OCI-LY7 (cell line): ENCODE data around the gene BPIFA2. TPM values are rescaled to one million over a fixed set of nuclear protein-coding genes. Genes with fewer than 3 reads are reported as not detected.
"Not testable (repeated sequence)": the region's sequence is repeated elsewhere in the genome, so short reads cannot be mapped to it uniquely, and the experiment has no call there.

Experiments
- BruUV-seq: library from RNA; stranded (reverse); fragments of 400-500 nt; replicated peaks from 2 replicates; lab custom pipeline; 2021; lab: Mats Ljungman, UMichigan
- CTCF ChIA-PET: fragments of 300-600 bp; sonication (Branson Sonifier 250); formaldehyde crosslinking; loops from one replicate; lab custom pipeline; 2022; ENCODE audit warnings: antibody characterized with exemption; ENCODE audit not compliant: unreplicated experiment; lab: Charles Lee
- POLR2A ChIA-PET: fragments of 300-600 bp; sonication (Branson Sonifier 250); formaldehyde crosslinking; loops from one replicate; lab custom pipeline; 2022; ENCODE audit warnings: antibody characterized with exemption; lab: Charles Lee
- DNase-seq: peaks from one replicate; pipeline ENCODE4 v3.0.0-alpha.2; 2015; ENCODE audit warnings: low spot score
- H2AFZ ChIP-seq: fragments of 200-600 bp; sonication (generic), shearing (Covaris generic); 2 replicates; pipeline ENCODE4 v1.6.1; 2014; ENCODE audit warnings: mild to moderate bottlenecking, antibody characterized with exemption, low read length, moderate library complexity
- H3K27ac ChIP-seq: fragments of 200-600 bp; sonication (generic); 2 replicates; pipeline ENCODE4 v1.5.1; 2014; ENCODE audit warnings: mixed run types, low read depth, mild to moderate bottlenecking, moderate library complexity, low read length, inconsistent platforms; ENCODE audit not compliant: poor library complexity, severe bottlenecking
- H3K36me3 ChIP-seq: fragments of 200-600 bp; sonication (generic); 2 replicates; pipeline ENCODE4 v1.6.1; 2014; ENCODE audit warnings: mild to moderate bottlenecking, antibody characterized with exemption, low read length, moderate library complexity, mixed read lengths; ENCODE audit not compliant: insufficient read depth
- H3K4me1 ChIP-seq: fragments of 200-600 bp; sonication (generic); 2 replicates; pipeline ENCODE4 v1.5.1; 2014; ENCODE audit warnings: mild to moderate bottlenecking, low read length; ENCODE audit not compliant: insufficient read depth, poor library complexity, severe bottlenecking
- H3K4me2 ChIP-seq: fragments of 200-600 bp; sonication (generic); 2 replicates; pipeline ENCODE4 v1.6.1; 2014; ENCODE audit warnings: mild to moderate bottlenecking, low read length
- H3K4me3 ChIP-seq: fragments of 200-600 bp; sonication (generic); 2 replicates; pipeline ENCODE4 v1.5.1; 2014; ENCODE audit warnings: mild to moderate bottlenecking, low read depth, low read length; ENCODE audit not compliant: poor library complexity, severe bottlenecking
- H3K79me2 ChIP-seq: fragments of 200-600 bp; sonication (generic); 2 replicates; pipeline ENCODE4 v1.6.1; 2016; ENCODE audit warnings: low read depth, mild to moderate bottlenecking, low read length, moderate library complexity, mixed read lengths; ENCODE audit not compliant: insufficient read depth
- H3K9me2 ChIP-seq: fragments of 200-600 bp; sonication (generic); 2 replicates; pipeline ENCODE4 v1.6.1; 2016; ENCODE audit warnings: mild to moderate bottlenecking, low read length, mixed read lengths; ENCODE audit not compliant: insufficient read depth
- H3K9me3 ChIP-seq: fragments of 200-600 bp; sonication (generic); 2 replicates; pipeline ENCODE4 v1.6.1; 2014; ENCODE audit warnings: mild to moderate bottlenecking, mixed run types, low read length, mixed read lengths
- H4K20me1 ChIP-seq: fragments of 200-600 bp; sonication (generic); 2 replicates; pipeline ENCODE4 v1.6.1; 2014; ENCODE audit warnings: mild to moderate bottlenecking, antibody characterized with exemption, low read length, moderate library complexity, mixed read lengths; ENCODE audit not compliant: insufficient read depth
- CTCF ChIP-seq: fragments of 200-600 bp; sonication (generic); conservative IDR thresholded peaks from 2 replicates; pipeline ENCODE4 v1.5.1; 2014; ENCODE audit warnings: mild to moderate bottlenecking, antibody characterized with exemption, low read length, moderate library complexity, mixed read lengths
- EZH2phosphoT487 ChIP-seq: fragments of 200-600 bp; sonication (generic); IDR thresholded peaks from 2 replicates; pipeline ENCODE4 v1.6.1; 2018; ENCODE audit warnings: low read depth, borderline replicate concordance, mild to moderate bottlenecking, mixed run types, antibody characterized with exemption, low read length, moderate library complexity, mixed read lengths
- intact Hi-C: fragments of 100-400 bp; cut with micrococcal nuclease; formaldehyde crosslinking; loops from one replicate; pipeline ENCODE4 v1.10.0; 2022; ENCODE audit not compliant: unreplicated experiment
- total RNA-seq, 2 experiments: library from RNA; depleted of rRNA in 1 of 2; stranded (reverse); fragments of >200 nt in 1 of 2; shearing (Covaris generic) in 1 of 2; gene quantifications; 2 replicates each; pipeline ENCODE4 v1.2.3, GENCODE V29; 2014 to 2022

The BPIFA2 gene
- total RNA-seq, 2 experiments from 2014 or later: not detected

- Histone ChIP-seq H3K4me3 (no peak overlapping the region), H3K4me1 (no peaks in the 10 kb centered on the region), H3K79me2 (no peaks in the 10 kb centered on the region), H3K4me2 (no peak overlapping the region), H3K9me3 (no peaks in the 10 kb centered on the region), H3K27ac (no peak overlapping the region), H2AFZ (no peak overlapping the region), H3K36me3 (no peaks in the 10 kb centered on the region), H3K9me2 (no peaks in the 10 kb centered on the region), H4K20me1 (no peaks in the 10 kb centered on the region)
- intact Hi-C loops: no loop called here
- no peak for TF ChIP-seq CTCF
- TF ChIP-seq EZH2phosphoT487: no peak
- CTCF ChIA-PET: no interaction called here
- POLR2A ChIA-PET: no interaction called here
- DNase-seq: no peak
- no TSS peak for BruUV-seq
These were observed 47.0 kb upstream of the BPIFA2 start for GRCh38 chr20:33120934-33121333.

- H3K4me2 ChIP-seq, H3K4me3 ChIP-seq, POLR2A ChIA-PET, DNase-seq, H3K36me3 ChIP-seq, H3K9me3 ChIP-seq, H3K9me2 ChIP-seq, H3K27ac ChIP-seq, BruUV-seq, CTCF ChIA-PET, intact Hi-C loops, H4K20me1 ChIP-seq, H2AFZ ChIP-seq, H3K4me1 ChIP-seq, H3K79me2 ChIP-seq: not testable (repeated sequence)
These were observed 45.7 kb upstream of the BPIFA2 start for GRCh38 chr20:33122297-33122696.

- intact Hi-C loops: no loop called here
- Histone ChIP-seq H3K4me3 (no peak overlapping the region), H2AFZ (no peak overlapping the region), H3K36me3 (no peaks in the 10 kb centered on the region), H3K4me2 (no peak overlapping the region), H3K27ac (no peak overlapping the region), H3K9me3 (no peaks in the 10 kb centered on the region), H3K79me2 (no peaks in the 10 kb centered on the region), H3K4me1 (no peaks in the 10 kb centered on the region), H3K9me2 (no peaks in the 10 kb centered on the region), H4K20me1 (no peaks in the 10 kb centered on the region)
- CTCF ChIA-PET: no interaction called here
- no peak for TF ChIP-seq EZH2phosphoT487
- no peak for TF ChIP-seq CTCF
- no TSS peak for BruUV-seq
- POLR2A ChIA-PET: no interaction called here
- no peak for DNase-seq
These were observed 43.7 kb upstream of the BPIFA2 start for GRCh38 chr20:33124261-33124660.
